BLaER1 (cell line): Measurements from ENCODE around the gene OGFOD3.
A peak's percentile ranks its signal among the peaks of the same experiment; 100 is the strongest.
"Not testable (repeated sequence)": the region's sequence is repeated elsewhere in the genome, so short reads cannot be mapped to it uniquely, and the experiment has no call there.

Source experiments
- H3K27ac ChIP-seq: shearing (Covaris generic); formaldehyde crosslinking; 2 replicates; pipeline ENCODE4 v1.8.1; 2022
- H3K27me3 ChIP-seq: shearing (Covaris generic); formaldehyde crosslinking; 2 replicates; pipeline ENCODE4 v1.8.1; 2022
- H3K36me3 ChIP-seq: shearing (Covaris generic); formaldehyde crosslinking; 2 replicates; pipeline ENCODE4 v1.8.1; 2022
- H3K4me1 ChIP-seq: shearing (Covaris generic); formaldehyde crosslinking; 2 replicates; pipeline ENCODE4 v1.8.1; 2022
- H3K4me2 ChIP-seq: shearing (Covaris generic); formaldehyde crosslinking; 2 replicates; pipeline ENCODE4 v1.8.1; 2022
- H3K4me3 ChIP-seq: shearing (Covaris generic); formaldehyde crosslinking; 2 replicates; pipeline ENCODE4 v1.8.1; 2022
- H3K9ac ChIP-seq: shearing (Covaris generic); formaldehyde crosslinking; 2 replicates; pipeline ENCODE4 v1.8.1; 2022
- H3K9me3 ChIP-seq: shearing (Covaris generic); formaldehyde crosslinking; 2 replicates; pipeline ENCODE4 v1.8.1; 2022
- H4K20me1 ChIP-seq: shearing (Covaris generic); formaldehyde crosslinking; 2 replicates; pipeline ENCODE4 v1.8.1; 2022
- Cebpa-rat ChIP-seq: shearing (Covaris generic); IDR thresholded peaks from 2 replicates; pipeline ENCODE4 v1.8.1; 2022

The OGFOD3 gene

GRCh38 chr17:82376042-82376730 is 42.2 kb downstream of the OGFOD3 start:
- Histone ChIP-seq H3K27me3 (peaks cover 70% of the 10 kb centered on the region), H4K20me1 (peaks cover 17% of the 10 kb centered on the region), H3K4me2 (no peak overlapping the region), H3K4me3 (no peak overlapping the region), H3K27ac (no peak overlapping the region), H3K9me3 (no peaks in the 10 kb centered on the region), H3K4me1 (peaks cover 35% of the 10 kb centered on the region), H3K36me3 (no peaks in the 10 kb centered on the region), H3K9ac (no peak overlapping the region)
- no peak for TF ChIP-seq Cebpa-rat

- Histone ChIP-seq H3K27me3 (peaks cover 72% of the 10 kb centered on the region), H4K20me1 (peaks cover 23% of the 10 kb centered on the region)
Measured at GRCh38 chr17:82375359-82376041, 42.9 kb downstream of the OGFOD3 start.

GRCh38 chr17:82374626-82375331 is 43.6 kb downstream of the OGFOD3 start:
- Histone ChIP-seq H3K27ac (no peak overlapping the region), H3K27me3 (peaks cover 73% of the 10 kb centered on the region), H3K4me1 (peaks cover 50% of the 10 kb centered on the region), H3K9ac (no peak overlapping the region), H3K36me3 (no peaks in the 10 kb centered on the region), H3K4me2 (no peak overlapping the region), H3K9me3 (no peaks in the 10 kb centered on the region), H3K4me3 (no peak overlapping the region), H4K20me1 (peaks cover 23% of the 10 kb centered on the region)
- no peak for TF ChIP-seq Cebpa-rat

More at GRCh38 chr17:82375359-82376041, 42.9 kb downstream of the OGFOD3 start:
- no peak overlapping the region for H3K27ac ChIP-seq
- no peak for TF ChIP-seq Cebpa-rat
- H3K9me3 ChIP-seq = no peaks in the 10 kb centered on the region
- no peaks in the 10 kb centered on the region for H3K36me3 ChIP-seq
- H3K4me1 ChIP-seq = peaks cover 42% of the 10 kb centered on the region
- H3K4me2 ChIP-seq = no peak overlapping the region
- H3K9ac ChIP-seq = no peak overlapping the region
- no peak overlapping the region for H3K4me3 ChIP-seq

GRCh38 chr17:82373731-82374625 is 44.4 kb downstream of the OGFOD3 start:
- no peaks in the 10 kb centered on the region for H3K9me3 ChIP-seq
- no peak for TF ChIP-seq Cebpa-rat
- peaks cover 52% of the 10 kb centered on the region for H3K4me1 ChIP-seq
- peak overlapping the region; percentile 43 for H3K4me2 ChIP-seq
- H3K27ac ChIP-seq = no peak overlapping the region
- no peak overlapping the region for H3K9ac ChIP-seq
- H3K4me3 ChIP-seq = no peak overlapping the region
- peaks cover 23% of the 10 kb centered on the region for H4K20me1 ChIP-seq
- H3K36me3 ChIP-seq = no peaks in the 10 kb centered on the region
- peaks cover 80% of the 10 kb centered on the region for H3K27me3 ChIP-seq

GRCh38 chr17:82373072-82373452 is 45.3 kb downstream of the OGFOD3 start:
- H4K20me1 ChIP-seq = peaks cover 23% of the 10 kb centered on the region
- H3K36me3 ChIP-seq, H3K9ac ChIP-seq, H3K27ac ChIP-seq, H3K4me3 ChIP-seq, H3K9me3 ChIP-seq: not testable (repeated sequence)
- peaks cover 52% of the 10 kb centered on the region for H3K4me1 ChIP-seq
- H3K27me3 ChIP-seq = peaks cover 71% of the 10 kb centered on the region
- H3K4me2 ChIP-seq = peak overlapping the region; percentile 40

- H3K27ac ChIP-seq = no peak overlapping the region
- no peak overlapping the region for H3K9ac ChIP-seq
- no peak for TF ChIP-seq Cebpa-rat
- H3K27me3 ChIP-seq = peaks cover 65% of the 10 kb centered on the region
- H3K9me3 ChIP-seq = no peaks in the 10 kb centered on the region
- no peak overlapping the region for H3K4me3 ChIP-seq
- no peaks in the 10 kb centered on the region for H3K36me3 ChIP-seq
- H3K4me2 ChIP-seq = peak overlapping the region; percentile 40
- peaks cover 23% of the 10 kb centered on the region for H4K20me1 ChIP-seq
- H3K4me1 ChIP-seq = peaks cover 52% of the 10 kb centered on the region
Measured at GRCh38 chr17:82372249-82373071, 45.9 kb downstream of the OGFOD3 start.

- no peak for TF ChIP-seq Cebpa-rat
- Histone ChIP-seq H3K4me3 (peak within 1 kb of the TSS; percentile 54), H3K9me3 (no peaks in the 10 kb centered on the region), H4K20me1 (peaks cover 23% of the 10 kb centered on the region), H3K36me3 (no peaks in the 10 kb centered on the region), H3K4me1 (peaks cover 52% of the 10 kb centered on the region), H3K27ac (0 out of 2 replicates have a peak within 1 kb of the TSS, but pooled peaks have one; percentile 36), H3K9ac (no peak within 1 kb of the TSS), H3K4me2 (peak within 1 kb of the TSS; percentile 80), H3K27me3 (peaks cover 65% of the 10 kb centered on the region)
Measured at GRCh38 chr17:82371333-82372248, 46.8 kb downstream of the OGFOD3 start, which contains the start of gene UTS2R. UTS2R (plus strand) TSS chr17:82371765; CDS start chr17:82374325, 2,560 bp downstream.
